GM19043 (cell line): ENCODE results near the gene C5AR2.
"Not testable (repeated sequence)": the region's sequence is repeated elsewhere in the genome, so short reads cannot be mapped to it uniquely, and the experiment has no call there.

Experiments
- ATAC-seq: cut with Tn5 transposase; IDR thresholded peaks from one replicate; pipeline ENCODE4 v1.9.1; 2021; ENCODE audit warnings: low read depth; ENCODE audit not compliant: unreplicated experiment

Gene C5AR2

GRCh38 chr19:47331931-47332547 is at the start of gene C5AR2:
C5AR2 (plus strand) TSS chr19:47332175; CDS start chr19:47340800, 8,625 bp downstream.
- ATAC-seq = no peak

GRCh38 chr19:47283405-47284059 is 48.4 kb upstream of the C5AR2 start:
- ATAC-seq = no peak

- no peak for ATAC-seq
Measured at GRCh38 chr19:47284324-47284899, 47.6 kb upstream of the C5AR2 start.

GRCh38 chr19:47296036-47296435 is 35.9 kb upstream of the C5AR2 start:
- ATAC-seq = no peak

- not testable (repeated sequence) for ATAC-seq
Measured at GRCh38 chr19:47300867-47301266, 31.1 kb upstream of the C5AR2 start.

GRCh38 chr19:47302249-47302648 is 29.7 kb upstream of the C5AR2 start:
- ATAC-seq = no peak

- ATAC-seq = no peak
Measured at GRCh38 chr19:47303966-47304365, 28.0 kb upstream of the C5AR2 start.

GRCh38 chr19:47305309-47305751 is 26.6 kb upstream of the C5AR2 start:
- no peak for ATAC-seq

GRCh38 chr19:47306303-47306702 is 25.7 kb upstream of the C5AR2 start:
- ATAC-seq = no peak

- no peak for ATAC-seq
Measured at GRCh38 chr19:47309038-47309437, 22.9 kb upstream of the C5AR2 start.

GRCh38 chr19:47309608-47310007 is 22.4 kb upstream of the C5AR2 start, which contains the start of gene C5AR1:
C5AR1 (plus strand) TSS chr19:47309861; CDS start chr19:47309896, 35 bp downstream.
- no peak for ATAC-seq

- no peak for ATAC-seq
Measured at GRCh38 chr19:47310323-47310722, 21.7 kb upstream of the C5AR2 start.

GRCh38 chr19:47310819-47311218 is 21.2 kb upstream of the C5AR2 start:
- ATAC-seq = no peak

GRCh38 chr19:47312366-47313006 is 19.5 kb upstream of the C5AR2 start:
- ATAC-seq = no peak

GRCh38 chr19:47313754-47314295 is 18.1 kb upstream of the C5AR2 start:
- no peak for ATAC-seq

GRCh38 chr19:47315125-47315821 is 16.7 kb upstream of the C5AR2 start:
- no peak for ATAC-seq

- ATAC-seq = no peak
Measured at GRCh38 chr19:47316513-47316912, 15.5 kb upstream of the C5AR2 start.

GRCh38 chr19:47319923-47320871 is 11.8 kb upstream of the C5AR2 start:
- no peak for ATAC-seq

GRCh38 chr19:47321630-47322029 is 10.3 kb upstream of the C5AR2 start:
- no peak for ATAC-seq
